Measurements from ENCODE around the gene CSAD. TPM values are rescaled to one million over a fixed set of nuclear protein-coding genes. Genes with fewer than 3 reads are reported as not detected.

CSAD gene
- total RNA-seq, 4 donors from 2014 or later = 7.2 to 33.6 (median 19.2) TPM

DNA sequence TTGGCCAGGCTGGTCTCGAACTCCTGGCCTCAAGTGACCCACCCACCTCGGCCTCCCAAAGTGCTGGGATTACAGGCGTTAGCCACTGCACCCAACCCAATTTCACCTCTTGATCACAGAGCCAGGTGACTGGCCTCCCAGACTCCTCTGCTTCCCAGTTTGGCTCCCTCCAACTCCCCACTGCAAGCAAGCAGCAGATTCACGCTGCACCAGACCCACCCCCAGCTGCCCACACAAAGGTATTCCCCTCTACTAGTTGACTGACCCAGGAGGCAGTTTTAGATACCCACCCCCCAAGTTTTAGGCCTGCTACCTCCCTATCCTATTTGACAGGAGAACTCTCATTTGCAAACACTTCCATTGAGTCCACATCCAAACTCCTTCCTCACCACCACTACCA is 46.1 kb upstream of the CSAD start:
- WGBS, 2 donors = 84 to 86% methylated on average over 4 of the region's 4 CpGs
- DNase-seq (ENCODE audit: low spot score in 2 of 2) = no peak
- intact Hi-C loops (cut with DNase I; ENCODE audit: low total_unique reads) = no loop called here

GRCh38 chr12:53225635-53226424 is 45.1 kb upstream of the CSAD start:
- DNase-seq (ENCODE audit: low spot score in 2 of 2) = no peak
- no peak overlapping the region for H3K4me3 ChIP-seq (ENCODE audit: low read depth, poor library complexity, severe bottlenecking)
- TF ChIP-seq POLR2A (IDR thresholded peaks at IDR 0.05) (no peak), CTCF (IDR thresholded peaks at IDR 0.05) (no peak)
- WGBS, 2 donors = 56 to 57% methylated on average over 10 of the region's 10 CpGs
- intact Hi-C loops (cut with DNase I; ENCODE audit: low total_unique reads) = no loop called here

More for the DNA sequence above, 46.1 kb upstream of the CSAD start:
- TF ChIP-seq POLR2A (IDR thresholded peaks at IDR 0.05) (no peak), CTCF (IDR thresholded peaks at IDR 0.05) (no peak)
- no peak overlapping the region for H3K4me3 ChIP-seq (ENCODE audit: low read depth, poor library complexity, severe bottlenecking)

DNA sequence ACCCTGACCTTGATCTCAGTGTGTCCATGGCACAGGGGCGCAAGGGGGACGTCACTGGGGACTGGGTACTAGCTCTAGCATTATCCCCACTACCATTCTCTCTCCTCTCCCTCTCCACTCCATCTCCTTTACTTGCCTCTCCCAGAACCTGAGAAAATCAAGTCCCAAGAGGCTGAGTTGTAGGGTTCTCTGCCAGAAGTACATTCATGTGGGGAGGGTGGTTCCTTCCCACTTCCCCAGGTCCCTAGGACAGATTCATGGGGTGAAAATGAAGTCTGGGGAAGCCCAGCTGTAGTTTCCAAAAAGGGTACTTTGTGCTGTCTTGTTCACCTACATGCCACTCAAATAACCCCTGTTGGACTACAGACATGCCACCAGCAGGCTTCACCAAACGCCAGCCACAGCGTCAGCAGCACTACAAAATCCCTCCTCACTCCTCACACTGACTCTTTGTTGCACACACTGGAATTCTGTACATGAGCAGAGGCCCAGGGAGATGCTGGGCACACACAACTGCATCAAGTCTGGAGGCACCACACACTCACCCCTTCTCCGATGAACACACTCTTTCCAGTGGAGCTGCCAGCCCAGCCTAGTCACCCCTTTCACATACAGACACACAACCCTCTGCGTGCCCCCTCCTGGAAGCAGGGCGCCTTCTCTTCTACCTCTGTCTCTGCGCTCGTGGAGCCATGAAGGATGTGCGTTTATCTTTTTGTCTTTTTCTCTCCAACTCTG is 44.3 kb upstream of the CSAD start:
- TF ChIP-seq POLR2A (IDR thresholded peaks at IDR 0.05) (no peak), CTCF (IDR thresholded peaks at IDR 0.05) (no peak)
- DNase-seq (ENCODE audit: low spot score in 2 of 2) = no peak
- intact Hi-C loops (cut with DNase I; ENCODE audit: low total_unique reads) = no loop called here
- no peak overlapping the region for H3K4me3 ChIP-seq (ENCODE audit: low read depth, poor library complexity, severe bottlenecking)
- WGBS, 2 donors = 34 to 41% methylated on average over 10 of the region's 10 CpGs

DNA sequence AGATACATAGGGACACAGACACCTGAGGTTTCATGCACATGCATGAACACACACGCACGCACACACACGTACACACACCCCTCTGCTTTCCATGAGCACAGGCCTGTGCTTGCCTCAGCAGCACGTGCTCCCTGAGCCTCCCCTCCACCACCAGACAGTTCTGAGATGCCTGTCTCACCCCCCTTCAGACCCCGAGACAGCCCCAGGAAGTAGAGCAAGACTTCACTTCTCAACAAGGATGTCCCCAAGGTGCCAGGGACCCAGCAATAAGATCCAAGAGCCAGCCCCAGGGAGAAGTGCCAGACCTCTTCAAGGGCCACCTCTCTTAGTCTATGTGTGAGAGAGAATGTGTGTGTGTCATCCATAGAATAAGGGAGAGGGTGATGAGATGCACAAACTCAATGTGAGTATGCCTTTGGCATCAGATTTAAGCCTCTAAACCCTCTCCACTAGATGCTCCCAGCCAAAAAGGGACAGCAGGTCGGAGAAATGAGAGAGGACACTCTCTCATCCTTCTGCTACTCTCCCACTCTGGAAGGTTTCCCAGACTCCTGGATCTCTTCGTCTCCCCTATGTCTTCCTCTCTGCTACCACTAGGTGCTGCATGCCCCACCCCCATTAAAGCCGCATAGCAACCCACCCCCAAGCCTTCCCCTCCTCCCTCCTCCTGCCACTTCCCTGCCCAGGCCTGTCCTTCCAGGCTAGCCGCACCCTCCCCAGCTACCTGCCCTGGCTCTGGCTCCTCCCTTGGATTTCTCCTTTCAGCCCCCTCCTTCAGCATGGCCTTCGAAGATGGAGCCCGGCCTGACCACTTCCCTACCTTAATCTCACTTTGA is 43.6 kb upstream of the CSAD start:
- WGBS, 2 donors = 36 to 40% methylated on average over 11 of the region's 11 CpGs
- intact Hi-C loops (cut with DNase I; ENCODE audit: low total_unique reads) = no loop called here
- DNase-seq (ENCODE audit: low spot score in 2 of 2) = no peak
- TF ChIP-seq POLR2A (IDR thresholded peaks at IDR 0.05) (no peak), CTCF (IDR thresholded peaks at IDR 0.05) (no peak)
- no peak overlapping the region for H3K4me3 ChIP-seq (ENCODE audit: low read depth, poor library complexity, severe bottlenecking)

- intact Hi-C loops (cut with DNase I; ENCODE audit: low total_unique reads) = no loop called here
- no peak for DNase-seq (ENCODE audit: low spot score in 2 of 2)
- no peak overlapping the region for H3K4me3 ChIP-seq (ENCODE audit: low read depth, poor library complexity, severe bottlenecking)
- 7 to 11% methylated on average over 16 of the region's 16 CpGs for whole genome bisulfite sequencing, 2 donors
- TF ChIP-seq POLR2A (IDR thresholded peaks at IDR 0.05) (no peak), CTCF (IDR thresholded peaks at IDR 0.05) (no peak)
Observed at GRCh38 chr12:53223389-53224060, 42.8 kb upstream of the CSAD start.
